Keratinocyte (primary cell): ENCODE results near the gene RGS6.

Source experiments
- CTCF ChIP-seq, 3 experiments: IDR thresholded peaks in 1 of 3; conservative IDR thresholded peaks in 1 of 3; optimal IDR thresholded peaks in 1 of 3; 2 replicates in 2 of 3; 3 replicates in 1 of 3; pipeline versions ENCODE3 to v1.5.1; 2011; ENCODE audit warnings: low read length in 3 of 3, mild to moderate bottlenecking in 3 of 3, moderate library complexity in 2 of 3, control low read depth in 1 of 3, inconsistent platforms in 1 of 3; ENCODE audit not compliant: insufficient read depth in 2 of 3; ENCODE audit errors: extremely low read depth in 1 of 3
- EZH2 ChIP-seq: IDR thresholded peaks from one replicate; pipeline ENCODE4 v1.6.1; 2012; ENCODE audit warnings: inconsistent platforms, mild to moderate bottlenecking, low read length, moderate library complexity

- TF ChIP-seq CTCF (optimal IDR thresholded peaks at IDR 0.05 in 1 of 3, IDR thresholded peaks at IDR 0.05 in 1 of 3, conservative IDR thresholded peaks at IDR 0.05 in 1 of 3; ENCODE audit: extremely low read depth in 1 of 3, insufficient read depth in 2 of 3, low read length in 3 of 3) = no peak
- no peak for TF ChIP-seq EZH2
Observed at GRCh38 chr14:72485695-72486094, 553.5 kb downstream of the RGS6 start.
